Measurements from ENCODE around the gene GIMAP7.
"Not testable (repeated sequence)": the region's sequence is repeated elsewhere in the genome, so short reads cannot be mapped to it uniquely, and the experiment has no call there.

Gene GIMAP7

DNA sequence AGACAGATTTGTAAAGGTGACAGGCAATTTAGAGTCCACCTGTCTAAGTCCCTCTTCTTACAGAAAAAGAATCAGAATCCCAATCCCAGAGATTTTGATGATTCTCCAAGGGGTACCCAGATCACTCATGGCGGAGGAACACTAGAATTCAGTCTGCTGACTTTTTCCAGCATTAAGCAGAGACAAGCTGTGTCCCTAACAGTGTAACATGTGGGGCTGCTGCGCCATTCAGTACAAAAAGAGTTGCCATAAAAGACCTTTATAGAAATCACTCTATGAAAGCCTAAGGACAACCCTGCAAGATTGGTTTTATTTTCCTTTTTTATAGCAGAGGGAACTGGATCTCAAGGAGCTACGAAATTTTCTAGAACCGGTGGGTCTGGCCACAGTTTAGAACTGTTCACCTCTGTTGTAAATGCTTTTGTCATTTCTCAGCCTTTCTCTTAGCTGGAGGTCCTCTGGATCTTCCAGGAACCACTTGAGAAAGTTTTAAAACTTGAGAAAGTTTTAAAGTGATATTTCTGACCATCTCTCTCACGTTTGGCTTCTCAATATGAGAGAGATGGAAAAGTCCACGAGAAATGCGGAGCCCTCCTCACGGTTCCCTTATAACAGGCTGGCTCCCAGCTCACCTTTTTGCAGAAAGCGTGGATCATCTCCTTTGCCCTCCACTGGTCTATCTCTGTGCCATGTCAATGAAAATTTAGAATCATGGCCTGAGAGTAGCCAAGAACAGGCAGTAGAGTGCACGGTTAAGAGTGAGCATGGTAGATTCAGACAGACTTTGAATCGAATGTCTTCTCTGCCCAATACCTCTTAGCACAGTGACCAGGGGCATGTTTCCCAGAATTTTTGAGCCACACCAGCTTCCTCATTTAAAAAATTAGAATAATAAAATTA, 826 bp downstream of the GIMAP7 start:
- FAIRE-seq, result no peak

DNA sequence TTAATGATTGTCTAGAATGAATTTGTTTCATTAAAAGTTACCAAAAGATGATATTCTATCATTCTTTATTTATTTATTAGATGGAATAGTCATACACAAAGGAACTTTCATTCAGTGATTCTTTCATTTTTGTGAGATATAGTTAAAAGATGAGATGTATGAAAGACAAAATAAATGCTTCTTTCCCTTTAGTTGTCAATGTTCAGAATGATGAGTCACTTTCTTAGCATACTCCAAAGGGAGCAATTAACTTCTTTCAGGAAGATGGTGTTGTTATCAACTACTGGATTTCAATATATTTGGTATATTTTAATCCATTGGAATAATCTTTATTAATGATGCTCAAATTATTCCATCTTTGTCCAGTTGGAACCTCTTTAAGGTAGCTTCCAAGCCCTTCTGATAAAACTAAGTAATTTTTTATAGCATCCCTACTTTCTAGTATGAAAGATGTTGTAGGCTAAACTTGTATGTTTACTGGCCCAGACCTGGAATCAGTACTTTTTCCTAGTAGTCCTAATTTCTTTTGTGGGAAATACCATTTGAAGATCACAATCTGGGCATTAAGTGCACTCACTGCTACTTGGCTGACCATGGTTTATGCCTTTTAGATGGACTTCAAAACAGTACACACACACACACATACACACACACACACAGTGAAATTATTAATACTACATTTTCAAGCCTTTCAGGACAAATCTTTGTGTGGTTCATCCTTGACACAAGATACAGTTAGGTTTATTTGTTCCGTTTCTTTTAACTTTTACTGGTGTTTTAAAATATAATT, 2.5 kb downstream of the GIMAP7 start:
- DNase-seq (ENCODE audit: insufficient read length, low spot score), result no peak
- FAIRE-seq, result no peak
- TF ChIP-seq, protein P1, sequence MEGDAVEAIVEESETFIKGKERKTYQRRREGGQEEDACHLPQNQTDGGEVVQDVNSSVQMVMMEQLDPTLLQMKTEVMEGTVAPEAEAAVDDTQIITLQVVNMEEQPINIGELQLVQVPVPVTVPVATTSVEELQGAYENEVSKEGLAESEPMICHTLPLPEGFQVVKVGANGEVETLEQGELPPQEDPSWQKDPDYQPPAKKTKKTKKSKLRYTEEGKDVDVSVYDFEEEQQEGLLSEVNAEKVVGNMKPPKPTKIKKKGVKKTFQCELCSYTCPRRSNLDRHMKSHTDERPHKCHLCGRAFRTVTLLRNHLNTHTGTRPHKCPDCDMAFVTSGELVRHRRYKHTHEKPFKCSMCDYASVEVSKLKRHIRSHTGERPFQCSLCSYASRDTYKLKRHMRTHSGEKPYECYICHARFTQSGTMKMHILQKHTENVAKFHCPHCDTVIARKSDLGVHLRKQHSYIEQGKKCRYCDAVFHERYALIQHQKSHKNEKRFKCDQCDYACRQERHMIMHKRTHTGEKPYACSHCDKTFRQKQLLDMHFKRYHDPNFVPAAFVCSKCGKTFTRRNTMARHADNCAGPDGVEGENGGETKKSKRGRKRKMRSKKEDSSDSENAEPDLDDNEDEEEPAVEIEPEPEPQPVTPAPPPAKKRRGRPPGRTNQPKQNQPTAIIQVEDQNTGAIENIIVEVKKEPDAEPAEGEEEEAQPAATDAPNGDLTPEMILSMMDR (IDR thresholded peaks at IDR 0.05; ENCODE audit: insufficient read depth, missing control alignments), result no peak

More for the DNA sequence above, 826 bp downstream of the GIMAP7 start:
- TF ChIP-seq, protein P1 (IDR thresholded peaks at IDR 0.05; ENCODE audit: insufficient read depth, missing control alignments), result no peak
- DNase-seq (ENCODE audit: insufficient read length, low spot score), result no peak

DNA sequence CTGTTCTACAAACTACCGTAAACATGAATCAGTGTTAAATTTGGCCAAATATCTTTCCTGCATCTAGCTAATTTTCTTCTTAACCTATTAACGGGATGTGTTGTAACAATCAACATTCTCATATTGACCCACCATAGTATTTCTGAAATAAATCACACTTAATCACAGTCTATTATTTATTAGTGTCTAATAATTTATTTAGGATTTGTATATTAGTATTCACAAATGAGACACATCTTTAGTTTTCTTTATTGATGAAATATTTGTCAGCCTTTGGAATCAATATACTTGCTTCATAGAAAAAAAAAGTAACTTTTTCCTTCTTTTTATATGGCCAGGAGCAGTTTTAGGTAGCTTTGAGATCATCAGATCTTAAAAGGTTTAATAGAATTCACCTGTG, 4.6 kb downstream of the GIMAP7 start:
- TF ChIP-seq, protein P1 (IDR thresholded peaks at IDR 0.05; ENCODE audit: insufficient read depth, missing control alignments), result no peak
- DNase-seq (ENCODE audit: insufficient read length, low spot score) (no peak), FAIRE-seq (no peak)

DNA sequence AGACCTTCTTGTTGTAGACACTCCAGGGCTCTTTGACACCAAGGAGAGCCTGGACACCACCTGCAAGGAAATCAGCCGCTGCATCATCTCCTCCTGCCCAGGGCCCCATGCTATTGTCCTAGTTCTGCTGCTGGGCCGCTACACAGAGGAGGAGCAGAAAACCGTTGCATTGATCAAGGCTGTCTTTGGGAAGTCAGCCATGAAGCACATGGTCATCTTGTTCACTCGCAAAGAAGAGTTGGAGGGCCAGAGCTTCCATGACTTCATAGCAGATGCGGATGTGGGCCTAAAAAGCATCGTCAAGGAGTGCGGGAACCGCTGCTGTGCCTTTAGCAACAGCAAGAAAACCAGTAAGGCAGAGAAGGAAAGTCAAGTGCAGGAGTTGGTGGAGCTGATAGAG, 5.5 kb downstream of the GIMAP7 start:
- TF ChIP-seq, protein P1 (IDR thresholded peaks at IDR 0.05; ENCODE audit: insufficient read depth, missing control alignments), result no peak
- FAIRE-seq (no peak), DNase-seq (ENCODE audit: insufficient read length, low spot score) (no peak)

DNA sequence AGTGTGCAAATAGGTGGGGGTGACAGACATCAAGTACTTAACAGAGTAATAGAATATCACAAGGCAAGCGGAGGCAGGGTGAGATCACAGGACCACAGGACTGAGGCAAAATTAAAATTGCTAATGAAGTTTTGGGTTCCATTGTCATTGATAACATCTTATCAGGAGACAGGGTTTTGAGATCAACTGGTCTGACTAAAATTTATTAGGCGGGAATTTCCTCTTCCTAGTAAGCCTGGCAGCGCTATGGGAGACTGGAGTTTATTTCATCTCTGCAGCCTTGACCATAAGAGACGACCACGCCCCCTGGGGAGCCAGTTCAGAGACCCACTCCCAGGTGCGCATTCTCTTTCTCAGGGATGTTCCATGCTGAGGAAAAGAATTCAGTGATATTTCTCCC, 8.3 kb downstream of the GIMAP7 start:
- not testable (repeated sequence) for DNase-seq (ENCODE audit: insufficient read length, low spot score); FAIRE-seq

DNA sequence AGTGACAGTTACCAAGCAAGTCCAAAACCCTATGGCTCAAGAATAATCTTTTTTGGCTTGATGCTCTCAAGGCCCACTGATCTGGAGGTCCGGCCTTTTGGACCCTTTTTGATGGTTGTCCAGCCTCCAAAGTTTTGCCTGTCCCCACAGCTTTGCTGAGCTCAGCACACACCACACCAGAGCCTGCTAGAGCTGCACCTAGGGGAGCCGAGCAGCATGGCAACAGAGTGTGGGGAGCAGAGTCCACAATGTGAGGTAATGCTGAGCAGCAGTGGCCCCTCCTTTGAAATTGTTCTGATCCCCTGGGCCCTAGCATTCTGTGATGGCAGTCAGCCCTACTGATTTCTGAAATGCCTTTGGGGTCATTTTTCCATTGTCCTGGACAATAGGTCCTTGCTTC, 9.3 kb downstream of the GIMAP7 start:
- FAIRE-seq (no peak), DNase-seq (ENCODE audit: insufficient read length, low spot score) (no peak)
- TF ChIP-seq, protein P1 (IDR thresholded peaks at IDR 0.05; ENCODE audit: insufficient read depth, missing control alignments), result no peak

DNA sequence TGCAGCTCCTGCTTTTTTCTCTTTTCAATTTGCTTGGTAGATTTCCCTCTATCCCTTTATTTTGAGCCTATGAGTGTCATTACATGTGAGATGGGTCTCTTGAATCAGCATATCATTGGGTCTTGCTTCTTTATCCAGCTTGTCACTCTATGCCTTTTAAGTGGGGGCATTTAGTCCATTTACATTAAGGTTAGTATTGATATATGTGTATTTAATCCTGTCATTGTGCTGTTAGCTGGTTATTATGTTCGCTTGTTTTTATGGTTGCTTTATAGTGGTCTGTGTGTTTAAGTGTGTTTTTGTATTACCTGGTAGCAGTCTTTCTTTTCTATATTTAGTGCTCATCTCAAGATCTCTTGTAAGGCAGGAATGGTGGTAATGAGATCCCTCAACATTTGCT, 17.0 kb downstream of the GIMAP7 start:
- DNase-seq (ENCODE audit: insufficient read length, low spot score) (no peak), FAIRE-seq (no peak)
- TF ChIP-seq, protein P1 (IDR thresholded peaks at IDR 0.05; ENCODE audit: insufficient read depth, missing control alignments), result no peak

Data from D721Med (cell line).